Measurements from ENCODE around the gene PPP4R4.
"Not testable (repeated sequence)": the region's sequence is repeated elsewhere in the genome, so short reads cannot be mapped to it uniquely, and the experiment has no call there.

The PPP4R4 gene

DNA sequence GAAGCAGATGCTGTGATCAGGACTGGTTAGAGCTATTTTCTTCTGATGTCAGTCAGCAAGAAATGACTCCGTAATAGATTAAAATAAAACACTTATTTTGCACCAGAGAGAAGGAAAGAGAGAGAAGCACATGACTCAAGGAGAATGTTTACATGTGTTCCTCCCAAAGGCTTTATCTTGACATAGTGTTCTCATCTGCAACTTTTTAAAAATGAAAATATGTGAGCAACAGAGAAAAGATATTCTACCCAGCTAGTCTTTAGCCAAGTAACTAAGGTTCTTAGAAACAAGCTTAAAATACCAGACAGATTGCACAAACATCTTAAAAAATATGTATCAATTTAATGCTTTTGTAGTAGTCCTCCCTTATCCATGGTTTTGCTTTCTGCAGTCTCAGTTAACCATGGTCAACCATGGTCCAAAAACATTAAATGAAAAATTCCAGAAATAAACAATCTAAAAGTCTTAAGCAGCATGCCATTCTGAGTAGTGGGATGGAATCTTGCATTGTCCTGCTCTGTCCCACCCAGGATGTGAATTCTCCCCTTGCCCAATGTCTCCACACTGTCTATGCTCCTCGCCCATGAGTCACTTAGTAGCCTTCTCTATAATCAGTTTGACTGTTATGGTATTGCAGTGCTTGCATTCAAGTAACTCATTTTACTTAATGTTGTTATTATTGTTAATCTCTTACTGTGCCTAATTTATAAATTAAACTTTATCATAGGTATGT is 109.0 kb downstream of the PPP4R4 start:
- no peak for DNase-seq

- DNase-seq, result no peak
Measured at GRCh38 chr14:94284221-94284620, 110.1 kb downstream of the PPP4R4 start.

DNA sequence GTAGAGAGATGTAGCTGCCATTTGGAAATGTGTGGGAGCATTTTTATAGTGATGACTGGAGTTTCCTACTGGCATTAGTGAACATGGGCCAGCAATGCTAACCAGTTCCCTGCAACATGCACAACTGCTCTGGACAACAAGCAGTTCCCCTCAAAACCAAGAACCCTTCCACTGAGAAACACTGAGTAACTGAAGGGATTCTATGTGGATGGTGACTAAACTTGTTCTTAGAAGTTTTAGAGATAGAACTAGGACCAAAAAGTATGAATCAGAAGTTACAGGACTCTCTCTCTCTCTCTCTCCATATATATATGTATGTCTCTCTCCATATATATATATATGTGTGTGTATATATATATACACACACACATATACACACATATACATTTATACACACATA is 111.0 kb downstream of the PPP4R4 start:
- no peak for DNase-seq

- DNase-seq, result no peak
Measured at GRCh38 chr14:94288610-94289465, 114.7 kb downstream of the PPP4R4 start.

GRCh38 chr14:94290197-94290596 is 116.1 kb downstream of the PPP4R4 start:
- DNase-seq, result no peak

DNA sequence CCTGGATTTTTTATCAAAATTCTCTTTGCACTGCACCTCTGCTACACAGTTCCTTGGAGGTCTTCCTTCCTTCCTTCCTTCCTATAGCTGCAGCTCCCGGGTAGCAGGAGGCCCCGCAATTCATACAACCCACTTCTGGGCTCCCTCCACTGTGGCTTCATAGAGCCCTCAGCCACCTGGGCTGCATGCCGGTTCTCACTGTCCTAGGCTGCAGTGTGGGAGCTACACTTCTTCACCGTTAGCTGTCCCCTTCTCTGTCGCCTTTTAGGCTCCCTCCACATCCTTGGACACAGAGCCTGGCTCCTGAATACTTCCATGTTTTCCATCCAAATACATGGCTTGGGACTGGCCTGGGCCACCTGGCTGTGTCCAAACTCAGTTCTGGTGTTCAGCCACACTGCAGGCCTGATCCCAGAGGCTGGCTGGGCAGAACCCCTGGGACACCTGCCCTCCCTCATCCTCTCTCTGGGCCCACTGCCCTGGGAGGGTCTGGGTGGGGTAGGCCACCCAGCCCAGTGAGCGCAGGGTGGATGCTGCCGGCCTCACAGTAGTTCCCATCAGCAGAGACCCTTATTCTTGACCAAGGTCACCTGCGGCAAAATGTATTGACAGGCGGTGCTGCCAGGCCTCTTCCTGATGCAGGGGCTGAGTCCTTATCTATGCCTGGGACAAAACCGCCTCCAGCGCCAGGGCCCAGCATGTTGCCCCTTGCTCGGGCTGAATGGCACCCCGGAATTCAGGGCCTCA is 117.2 kb downstream of the PPP4R4 start:
- DNase-seq, result no peak

- DNase-seq, result no peak
Measured at GRCh38 chr14:94291906-94292525, 117.9 kb downstream of the PPP4R4 start.

DNA sequence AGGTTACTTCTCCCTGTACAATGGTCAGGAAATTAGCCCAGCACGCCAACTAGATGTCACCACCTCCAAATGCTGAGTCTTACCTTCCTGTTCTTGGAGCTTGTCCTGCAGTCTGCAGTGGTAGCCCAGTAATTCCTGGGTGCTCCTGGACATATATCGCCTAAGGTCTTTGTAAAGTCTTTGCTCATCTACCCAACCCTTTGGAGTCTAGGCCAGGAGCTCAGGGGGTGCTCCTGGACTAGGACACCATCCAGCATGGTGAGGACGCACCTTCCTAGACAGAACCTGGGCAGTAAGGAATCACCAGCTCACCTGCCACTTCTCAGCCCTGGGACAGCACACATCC is 118.4 kb downstream of the PPP4R4 start:
- no peak for DNase-seq

- no peak for DNase-seq
Measured at GRCh38 chr14:94292872-94293577, 118.9 kb downstream of the PPP4R4 start, which contains the start of gene SERPINA10. TSS of gene SERPINA10 (minus strand) at chr14:94293268. CDS start at chr14:94290593, 2,675 bp downstream.

GRCh38 chr14:94293578-94293924 is 119.4 kb downstream of the PPP4R4 start:
- no peak for DNase-seq

GRCh38 chr14:94295360-94296180 is 121.4 kb downstream of the PPP4R4 start:
- DNase-seq, result no peak

DNA sequence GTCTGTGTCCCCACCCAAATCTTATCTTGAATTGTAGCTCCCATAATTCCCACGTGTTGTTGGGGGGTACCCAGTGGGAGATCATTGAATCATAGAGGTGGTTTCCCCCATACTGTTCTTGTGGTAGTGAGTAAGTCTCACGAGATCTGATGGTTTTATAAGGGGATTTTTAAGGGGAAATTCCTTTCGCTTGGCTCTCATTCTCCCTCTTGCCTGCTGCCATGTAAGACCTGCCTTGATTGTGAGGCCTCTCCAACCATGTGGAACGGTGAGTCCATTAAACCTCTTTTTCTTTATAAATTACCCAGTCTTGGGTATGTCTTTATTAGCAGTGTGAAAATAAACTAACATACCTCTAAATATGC is 122.0 kb downstream of the PPP4R4 start:
- DNase-seq, result not testable (repeated sequence)

DNA sequence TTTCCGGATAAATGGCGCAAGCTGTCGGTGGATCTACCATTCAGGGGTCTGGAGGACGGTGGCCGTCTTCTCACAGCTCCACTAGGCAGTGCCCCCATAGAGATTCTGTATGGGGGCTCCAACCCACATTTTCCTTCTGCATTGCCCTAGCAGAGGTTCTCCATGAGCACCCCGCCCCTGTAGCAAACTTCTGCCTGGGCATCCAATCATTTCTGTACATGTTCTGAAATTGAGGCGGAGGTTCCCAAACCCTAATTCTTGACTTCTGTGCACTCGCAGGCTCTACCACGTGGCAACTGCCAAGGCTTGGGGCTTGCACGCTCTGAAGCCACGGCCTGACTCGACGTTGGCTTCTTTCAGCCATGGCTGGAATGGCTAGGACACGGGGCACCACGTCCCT is 124.0 kb downstream of the PPP4R4 start:
- no peak for DNase-seq

- DNase-seq, result no peak
Measured at GRCh38 chr14:94303111-94303510, 129.0 kb downstream of the PPP4R4 start.

GRCh38 chr14:94304243-94304642 is 130.1 kb downstream of the PPP4R4 start:
- DNase-seq, result no peak

GRCh38 chr14:94305620-94306019 is 131.5 kb downstream of the PPP4R4 start:
- DNase-seq, result no peak

GRCh38 chr14:94306047-94306978 is 132.2 kb downstream of the PPP4R4 start:
- no peak for DNase-seq

GRCh38 chr14:94307410-94307992 is 133.4 kb downstream of the PPP4R4 start:
- no peak for DNase-seq

DNA sequence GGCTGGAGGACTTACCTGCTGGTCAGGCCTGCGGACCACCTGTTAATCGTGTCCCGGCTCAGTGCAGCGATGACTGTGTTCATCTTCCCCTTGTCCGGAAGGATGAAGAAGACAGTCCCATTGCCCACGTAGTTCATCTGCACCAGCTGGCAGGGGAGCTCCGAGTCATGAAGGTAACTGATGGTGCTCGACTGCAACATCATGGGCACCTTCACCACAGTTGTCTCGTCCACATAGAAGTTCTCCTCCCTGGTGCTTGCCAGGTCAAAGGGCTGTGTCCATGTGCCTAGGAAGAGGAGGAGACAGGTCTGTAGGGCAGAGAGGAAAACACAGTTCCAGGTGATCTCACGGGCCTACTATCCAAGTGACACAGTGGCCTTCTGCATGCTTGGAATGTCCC is 135.6 kb downstream of the PPP4R4 start:
- DNase-seq, result no peak

GRCh38 chr14:94310248-94310647 is 136.1 kb downstream of the PPP4R4 start:
- no peak for DNase-seq
